ENCODE measurements around the gene CFAP157. TPM values are rescaled to one million over a fixed set of nuclear protein-coding genes. Genes with fewer than 3 reads are reported as not detected.

The CFAP157 gene
- total RNA-seq, 4 donors from 2014 or later, result 0.27 TPM; not detected in 3

GRCh38 chr9:127712371-127712770 lies 5.6 kb downstream of the CFAP157 start:
- Histone ChIP-seq H3K27ac (no peak overlapping the region), H3K9me3 (no peaks in the 10 kb centered on the region), H3K4me1 (peaks cover 0 to 15% (median 8%) of the 10 kb centered on the region in 4 donors), H3K27me3 (no peaks in the 10 kb centered on the region), H3K36me3 (no peaks in the 10 kb centered on the region), H3K4me3 (no peak overlapping the region)
- TF ChIP-seq, protein P1, sequence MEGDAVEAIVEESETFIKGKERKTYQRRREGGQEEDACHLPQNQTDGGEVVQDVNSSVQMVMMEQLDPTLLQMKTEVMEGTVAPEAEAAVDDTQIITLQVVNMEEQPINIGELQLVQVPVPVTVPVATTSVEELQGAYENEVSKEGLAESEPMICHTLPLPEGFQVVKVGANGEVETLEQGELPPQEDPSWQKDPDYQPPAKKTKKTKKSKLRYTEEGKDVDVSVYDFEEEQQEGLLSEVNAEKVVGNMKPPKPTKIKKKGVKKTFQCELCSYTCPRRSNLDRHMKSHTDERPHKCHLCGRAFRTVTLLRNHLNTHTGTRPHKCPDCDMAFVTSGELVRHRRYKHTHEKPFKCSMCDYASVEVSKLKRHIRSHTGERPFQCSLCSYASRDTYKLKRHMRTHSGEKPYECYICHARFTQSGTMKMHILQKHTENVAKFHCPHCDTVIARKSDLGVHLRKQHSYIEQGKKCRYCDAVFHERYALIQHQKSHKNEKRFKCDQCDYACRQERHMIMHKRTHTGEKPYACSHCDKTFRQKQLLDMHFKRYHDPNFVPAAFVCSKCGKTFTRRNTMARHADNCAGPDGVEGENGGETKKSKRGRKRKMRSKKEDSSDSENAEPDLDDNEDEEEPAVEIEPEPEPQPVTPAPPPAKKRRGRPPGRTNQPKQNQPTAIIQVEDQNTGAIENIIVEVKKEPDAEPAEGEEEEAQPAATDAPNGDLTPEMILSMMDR (IDR thresholded peaks at IDR 0.05), result no peak
- no peak for TF ChIP-seq POLR2A (IDR thresholded peaks at IDR 0.05)
- no peak for DNase-seq

- Histone ChIP-seq H3K9me3 (no peaks in the 10 kb centered on the region), H3K27ac (no peak overlapping the region), H3K4me3 (no peak overlapping the region), H3K4me1 (peaks cover 0 to 15% (median 8%) of the 10 kb centered on the region in 4 donors), H3K36me3 (no peaks in the 10 kb centered on the region), H3K27me3 (no peaks in the 10 kb centered on the region)
- no peak for DNase-seq
- TF ChIP-seq POLR2A (IDR thresholded peaks at IDR 0.05), result no peak
- TF ChIP-seq, protein P1 (IDR thresholded peaks at IDR 0.05), result no peak
Measured at GRCh38 chr9:127712867-127713266, 6.1 kb downstream of the CFAP157 start.

DNA sequence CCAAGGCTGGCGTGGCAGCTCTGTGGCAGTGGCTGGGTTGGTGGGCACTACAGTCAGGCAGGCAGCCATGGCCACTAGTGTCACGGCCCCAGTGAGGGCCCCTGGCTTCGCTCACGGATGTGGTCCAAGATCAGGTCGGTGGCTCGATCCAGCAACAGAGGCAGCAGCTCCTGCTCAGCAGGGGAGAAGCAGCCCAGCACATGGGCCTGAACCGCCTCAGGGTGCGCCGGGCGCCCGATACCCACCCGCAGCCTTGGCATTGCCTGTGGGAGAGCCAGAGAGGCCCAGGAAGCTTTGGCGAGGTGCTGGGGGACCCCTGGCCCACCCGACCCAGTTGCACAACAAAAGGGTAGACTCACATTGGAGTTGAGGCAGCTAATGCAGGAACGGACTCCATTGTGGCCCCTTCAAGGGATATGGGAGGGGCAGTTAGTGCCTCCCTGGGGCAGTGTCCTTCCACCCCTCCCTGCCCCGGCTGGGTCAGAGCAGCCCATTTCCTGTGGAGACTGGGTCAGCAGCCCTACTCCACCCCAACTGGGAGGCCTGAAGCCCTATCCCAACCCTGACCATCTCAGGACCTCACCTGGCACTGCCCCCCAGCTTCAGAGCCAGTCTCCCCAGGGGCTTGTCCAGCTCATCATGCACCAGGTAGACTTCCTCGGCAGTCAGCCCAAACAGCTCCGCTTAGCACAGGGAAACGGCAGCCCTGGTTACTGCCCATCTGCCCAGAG lies 7.4 kb downstream of the CFAP157 start:
- no peak for TF ChIP-seq POLR2A (IDR thresholded peaks at IDR 0.05)
- TF ChIP-seq, protein P1 (IDR thresholded peaks at IDR 0.05), result no peak
- peak overlapping the region in 3 of 4 donors; percentile 68 to 78 (median 69) for H3K4me3 ChIP-seq
- DNase-seq, result no peak

GRCh38 chr9:127714951-127715469 lies 8.2 kb downstream of the CFAP157 start:
- H3K36me3 ChIP-seq, result no peaks in the 10 kb centered on the region
- TF ChIP-seq, protein P1 (IDR thresholded peaks at IDR 0.05), result no peak
- TF ChIP-seq POLR2A (IDR thresholded peaks at IDR 0.05), result no peak
- H3K4me3 ChIP-seq, result peak overlapping the region; percentile 57 to 78 (median 68)
- H3K27ac ChIP-seq, result peak overlapping the region; percentile 67 to 84 (median 72)
- H3K4me1 ChIP-seq, result peaks cover 0 to 15% (median 8%) of the 10 kb centered on the region in 4 donors
- H3K27me3 ChIP-seq, result no peaks in the 10 kb centered on the region
- H3K9me3 ChIP-seq, result no peaks in the 10 kb centered on the region
- peak in 2 of 3 donors; percentile 56 to 71 for DNase-seq

More for the DNA sequence above, 7.4 kb downstream of the CFAP157 start:
- no peak overlapping the region for H3K27ac ChIP-seq
- no peaks in the 10 kb centered on the region for H3K9me3 ChIP-seq
- no peaks in the 10 kb centered on the region for H3K27me3 ChIP-seq
- no peaks in the 10 kb centered on the region for H3K36me3 ChIP-seq
- peaks cover 0 to 15% (median 8%) of the 10 kb centered on the region in 4 donors for H3K4me1 ChIP-seq

DNA sequence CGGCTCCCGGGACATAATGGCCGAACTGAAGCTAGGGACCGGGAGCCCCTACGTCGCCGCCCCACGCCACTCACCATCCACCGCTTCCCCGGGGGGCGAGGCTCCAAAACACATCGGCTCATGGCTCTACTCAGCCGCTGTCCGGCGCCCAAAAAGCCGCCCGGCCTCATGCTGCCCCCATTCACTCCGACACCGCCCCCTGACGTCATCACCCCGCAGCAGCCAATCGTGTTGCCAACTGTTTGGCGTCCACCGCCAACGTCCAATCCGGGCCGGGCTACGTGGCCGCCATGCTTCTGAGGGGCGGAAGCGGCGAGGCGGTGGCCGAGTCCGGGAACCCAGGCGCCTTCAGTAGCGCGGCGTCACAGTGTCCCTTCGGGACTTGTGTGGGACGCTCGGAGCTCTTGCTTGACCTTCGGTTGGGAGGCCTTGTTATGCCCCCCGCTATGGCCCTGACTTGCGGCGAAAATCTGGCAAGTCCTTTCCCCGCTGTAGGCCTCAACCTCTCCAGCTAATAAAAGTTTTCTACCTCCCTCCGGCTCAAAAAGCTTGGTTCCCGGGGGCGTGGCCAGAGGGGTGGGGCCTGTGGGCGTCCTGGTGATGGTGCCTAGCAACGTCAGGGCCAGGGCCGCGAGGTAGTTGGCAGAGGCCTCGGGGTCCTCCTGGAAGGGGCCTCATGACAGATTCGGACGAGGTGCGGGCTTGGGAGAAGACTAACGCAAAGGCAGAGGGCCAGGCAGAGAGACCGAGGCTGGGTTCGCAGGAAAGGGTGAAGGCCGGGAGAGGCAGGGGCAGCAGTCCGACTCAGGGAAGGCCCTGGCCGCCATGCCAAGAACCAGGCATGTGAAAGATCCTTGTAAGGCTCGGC lies 8.9 kb downstream of the CFAP157 start, which contains the start of the genes PTRH1 and TTC16:
Gene PTRH1 (minus strand): TSS at position 194 of the 868 bp plus-strand sequence. CDS start 24 bp downstream, at position 170.
Gene TTC16 (plus strand): TSS at position 610 of the 868 bp plus-strand sequence. CDS start 67 bp downstream, at position 677.
- peak within 1 kb of the TSS; percentile 57 to 78 (median 68) for H3K4me3 ChIP-seq
- DNase-seq, result peak; percentile 98 to 99 (median 98)
- H3K27ac ChIP-seq, result peak within 1 kb of the TSS; percentile 67 to 84 (median 72)
- H3K9me3 ChIP-seq, result no peaks in the 10 kb centered on the region
- peaks cover 0 to 15% (median 8%) of the 10 kb centered on the region in 4 donors for H3K4me1 ChIP-seq
- no peaks in the 10 kb centered on the region for H3K36me3 ChIP-seq
- no peaks in the 10 kb centered on the region for H3K27me3 ChIP-seq
- TF ChIP-seq, protein P1 (IDR thresholded peaks at IDR 0.05), result no peak
- TF ChIP-seq POLR2A (IDR thresholded peaks at IDR 0.05), result peak in 1 of 2 donors; percentile 18

Data from Peyer's patch (tissue), 4 donors.